Islet precursor cell (in vitro differentiated cells): Measurements from ENCODE around the gene ATP10A.
"Not testable (repeated sequence)": the region's sequence is repeated elsewhere in the genome, so short reads cannot be mapped to it uniquely, and the experiment has no call there.

ENCODE experiments used
- DNase-seq: peaks from one replicate; pipeline ENCODE4 v3.0.0-alpha.2; 2018

Gene ATP10A

DNA sequence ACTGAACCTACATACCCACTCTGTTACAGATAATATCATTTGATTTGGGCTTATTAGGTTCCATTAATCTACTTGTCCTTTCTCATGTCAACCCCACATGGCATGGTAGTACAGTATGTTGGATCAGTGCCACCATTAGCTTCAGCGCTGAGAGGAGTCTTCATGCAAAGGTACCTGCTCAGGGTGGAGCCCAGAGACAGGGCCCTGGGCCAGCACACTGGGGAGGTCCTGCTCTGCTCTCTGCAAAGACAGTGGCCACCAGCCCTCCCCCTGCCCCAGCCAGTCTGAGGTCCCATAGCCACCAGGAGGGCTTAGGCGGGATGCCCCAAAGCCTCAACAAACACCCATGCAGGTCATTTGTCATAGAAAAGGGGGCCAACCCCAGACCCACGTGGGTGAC is 71.0 kb downstream of the ATP10A start:
- peak; percentile 17 for DNase-seq

DNA sequence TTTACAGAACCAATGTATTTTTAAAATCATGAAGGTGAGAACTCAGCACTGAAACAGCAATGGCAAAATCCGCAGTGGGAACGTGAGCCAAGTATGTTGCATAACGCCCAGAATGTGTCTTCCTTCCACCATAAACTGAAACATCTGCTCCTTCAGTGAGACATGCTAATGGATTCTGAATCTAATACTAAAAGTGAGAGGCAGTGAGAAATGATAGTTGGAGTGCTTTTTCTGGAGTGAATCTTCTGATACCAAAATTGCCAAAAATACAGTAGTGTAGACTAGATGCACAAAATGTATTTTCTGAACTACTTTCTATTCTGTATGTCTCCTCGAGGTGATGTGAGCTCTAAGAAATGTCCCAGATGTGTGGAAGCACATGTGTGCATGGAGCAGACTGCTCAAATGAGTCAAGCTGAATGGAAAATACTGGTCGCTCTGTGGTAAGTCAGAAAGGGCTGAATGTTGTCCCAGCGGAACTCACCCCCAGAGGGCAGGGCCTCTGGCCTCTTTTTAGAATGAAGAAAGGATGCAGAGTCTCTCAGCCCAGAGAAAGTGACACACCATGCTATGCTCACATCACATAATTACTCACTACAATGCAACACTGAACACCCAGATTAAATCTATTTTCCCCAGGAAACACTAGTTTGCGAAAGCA is 73.0 kb downstream of the ATP10A start:
- DNase-seq: no peak

DNA sequence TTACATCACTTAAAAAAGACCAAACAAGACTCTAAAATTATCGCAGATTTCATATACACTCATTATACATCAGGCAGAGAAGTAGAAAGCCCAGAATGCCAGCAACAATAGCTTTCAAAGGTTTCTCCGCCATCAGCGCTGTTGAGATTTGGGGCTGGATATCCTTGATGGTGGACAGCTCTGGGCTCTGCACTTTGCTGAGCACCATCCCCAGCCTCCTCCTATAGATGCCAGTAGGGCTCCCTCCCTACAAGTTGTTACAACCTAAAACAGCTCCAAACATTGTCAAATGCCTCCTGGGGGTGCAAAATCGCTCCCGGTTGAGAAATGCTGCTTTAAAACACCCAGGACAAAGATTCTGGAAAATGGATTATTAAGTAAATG is 73.5 kb downstream of the ATP10A start:
- no peak for DNase-seq

DNA sequence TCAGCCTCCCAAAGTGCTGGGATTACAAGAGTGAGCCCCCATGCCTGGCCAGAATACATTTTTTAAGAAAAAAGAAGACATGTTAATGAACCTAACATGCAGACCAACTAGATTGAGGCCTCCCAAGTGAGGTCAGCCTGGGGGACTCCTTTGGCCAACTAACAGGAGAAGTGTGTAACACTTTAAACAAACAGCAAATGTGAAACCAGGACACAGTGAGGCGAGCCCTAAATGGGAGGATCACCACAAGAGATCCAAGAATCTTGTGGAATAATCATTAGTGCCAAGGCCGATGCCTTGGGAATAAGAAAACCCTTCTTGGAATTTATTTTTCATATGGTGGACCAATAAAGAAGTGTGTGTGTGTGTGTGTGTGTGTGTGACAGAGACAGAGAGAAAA is 73.9 kb downstream of the ATP10A start:
- no peak for DNase-seq

DNA sequence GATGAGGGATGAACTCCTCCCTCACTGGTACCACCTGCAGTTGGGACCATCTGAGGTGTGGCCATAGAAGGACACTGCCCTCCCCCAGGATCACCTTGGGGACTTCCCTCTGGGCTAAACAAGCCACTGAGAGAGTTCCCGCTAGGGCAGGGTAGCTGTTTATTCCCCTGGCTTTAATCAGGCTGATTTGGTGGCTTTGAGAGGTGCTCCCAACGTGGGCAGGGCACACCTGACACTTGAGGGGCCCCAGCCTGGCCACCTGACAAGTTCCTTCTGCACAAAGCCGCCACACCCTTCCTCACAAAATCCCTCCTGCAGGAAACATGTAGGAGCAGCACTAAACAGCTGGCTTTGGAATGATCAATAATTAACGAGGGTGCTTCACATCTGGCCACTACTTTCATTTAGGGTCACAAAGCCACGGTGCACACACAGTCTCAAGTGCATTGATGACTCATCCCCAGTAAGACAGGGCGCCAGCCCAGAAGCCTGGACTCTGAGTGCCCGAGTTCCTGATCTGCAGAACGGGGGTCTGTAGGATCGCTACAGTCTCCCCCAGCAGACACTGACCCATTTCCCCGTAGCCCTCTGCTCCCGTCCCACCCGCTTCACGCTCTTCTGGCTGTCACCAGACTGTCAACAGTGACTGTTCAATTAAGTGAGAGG is 75.1 kb downstream of the ATP10A start:
- DNase-seq: no peak

DNA sequence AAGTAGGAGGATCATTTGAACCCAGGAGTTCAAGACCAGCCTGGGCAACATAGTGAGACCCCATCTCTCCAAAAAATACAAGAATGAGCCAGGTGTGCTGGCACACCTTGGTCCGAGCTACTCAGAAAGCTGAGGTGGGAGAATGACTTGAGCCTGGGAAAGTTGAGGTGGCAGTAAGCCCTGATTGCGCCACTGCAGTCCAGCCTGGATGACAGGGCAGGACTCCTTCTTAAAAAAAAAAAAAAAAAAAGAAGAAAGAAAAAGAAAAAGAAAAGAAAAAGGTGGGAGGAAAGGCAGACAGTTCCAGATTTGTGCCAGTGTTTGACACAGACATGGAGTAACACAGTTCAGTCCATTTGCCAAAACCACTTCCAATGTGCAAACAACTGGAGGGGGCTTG is 75.7 kb downstream of the ATP10A start:
- DNase-seq: no peak

DNA sequence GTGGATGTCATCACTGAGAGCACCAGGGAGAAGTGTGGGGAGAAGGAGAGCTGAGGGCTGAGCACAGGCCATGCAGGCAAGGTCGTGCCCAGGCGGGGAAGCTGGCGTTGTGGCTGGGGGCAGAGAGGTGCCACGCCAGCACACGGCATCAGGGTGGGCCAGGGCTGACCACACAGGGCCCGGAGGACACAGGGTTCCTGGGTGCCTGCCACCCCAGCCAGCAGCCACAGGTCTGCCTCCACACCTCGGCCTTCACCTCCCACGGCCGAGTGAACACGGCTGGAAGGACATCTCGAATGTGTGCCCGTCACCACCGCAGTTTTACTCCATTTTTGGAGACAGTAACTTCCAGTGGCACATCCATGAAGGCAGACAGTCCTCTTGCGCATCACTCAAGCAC is 77.1 kb downstream of the ATP10A start:
- no peak for DNase-seq

DNA sequence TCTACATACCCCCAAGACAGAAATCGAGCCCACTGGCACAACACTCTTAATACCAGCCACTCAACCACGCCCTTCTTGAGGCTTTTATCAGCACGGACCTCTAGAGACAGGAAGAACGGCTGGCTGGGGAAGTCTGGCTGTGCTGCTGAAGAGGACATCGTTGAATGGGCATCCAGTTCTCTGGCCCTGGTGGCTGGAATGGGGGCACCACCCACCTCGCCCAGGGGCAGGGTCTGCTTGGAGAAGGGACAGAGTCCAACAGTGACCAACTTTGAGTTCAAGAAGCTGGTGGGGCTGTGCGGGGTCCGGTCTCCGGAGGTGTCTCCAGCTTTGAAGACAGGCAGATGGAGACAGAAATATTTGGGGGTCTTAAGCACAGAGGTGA is 77.5 kb downstream of the ATP10A start:
- DNase-seq: no peak

DNA sequence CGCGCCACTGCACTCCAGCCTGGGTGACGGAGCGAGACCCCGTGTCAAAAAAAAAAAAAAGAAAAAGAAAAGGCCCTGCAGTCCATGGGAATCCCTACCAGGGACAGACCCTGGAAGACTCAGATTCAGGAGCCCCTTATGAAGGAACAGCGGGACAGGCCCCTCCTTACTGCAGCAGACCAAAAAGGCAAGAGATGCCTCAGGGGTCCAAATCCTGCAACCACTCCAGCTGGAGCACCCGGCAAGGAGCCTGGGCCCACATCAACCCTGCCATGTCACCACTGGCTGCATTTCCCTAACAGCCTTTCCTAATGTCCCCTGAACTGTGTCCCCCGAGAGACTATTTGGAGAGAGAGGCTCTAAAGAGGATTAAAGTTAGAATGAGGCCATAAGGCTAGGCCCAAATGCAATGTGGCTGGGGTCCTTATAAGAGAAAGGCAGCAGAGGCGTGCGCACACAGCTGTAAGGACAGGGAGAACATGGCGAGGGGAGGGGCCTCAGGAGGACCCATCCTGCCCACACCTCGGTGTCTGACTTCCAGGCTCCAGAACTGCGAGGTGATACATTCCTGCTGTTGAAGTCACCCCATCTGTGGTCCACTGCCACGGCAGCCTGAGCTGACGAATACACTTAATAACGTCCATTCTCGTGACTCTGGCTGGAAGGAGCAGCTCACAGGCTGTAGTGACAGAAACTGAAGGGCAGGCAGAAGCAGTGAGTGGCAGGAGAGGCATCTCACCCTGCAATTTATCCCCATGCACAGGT is 78.1 kb downstream of the ATP10A start:
- DNase-seq: peak; percentile 72

DNA sequence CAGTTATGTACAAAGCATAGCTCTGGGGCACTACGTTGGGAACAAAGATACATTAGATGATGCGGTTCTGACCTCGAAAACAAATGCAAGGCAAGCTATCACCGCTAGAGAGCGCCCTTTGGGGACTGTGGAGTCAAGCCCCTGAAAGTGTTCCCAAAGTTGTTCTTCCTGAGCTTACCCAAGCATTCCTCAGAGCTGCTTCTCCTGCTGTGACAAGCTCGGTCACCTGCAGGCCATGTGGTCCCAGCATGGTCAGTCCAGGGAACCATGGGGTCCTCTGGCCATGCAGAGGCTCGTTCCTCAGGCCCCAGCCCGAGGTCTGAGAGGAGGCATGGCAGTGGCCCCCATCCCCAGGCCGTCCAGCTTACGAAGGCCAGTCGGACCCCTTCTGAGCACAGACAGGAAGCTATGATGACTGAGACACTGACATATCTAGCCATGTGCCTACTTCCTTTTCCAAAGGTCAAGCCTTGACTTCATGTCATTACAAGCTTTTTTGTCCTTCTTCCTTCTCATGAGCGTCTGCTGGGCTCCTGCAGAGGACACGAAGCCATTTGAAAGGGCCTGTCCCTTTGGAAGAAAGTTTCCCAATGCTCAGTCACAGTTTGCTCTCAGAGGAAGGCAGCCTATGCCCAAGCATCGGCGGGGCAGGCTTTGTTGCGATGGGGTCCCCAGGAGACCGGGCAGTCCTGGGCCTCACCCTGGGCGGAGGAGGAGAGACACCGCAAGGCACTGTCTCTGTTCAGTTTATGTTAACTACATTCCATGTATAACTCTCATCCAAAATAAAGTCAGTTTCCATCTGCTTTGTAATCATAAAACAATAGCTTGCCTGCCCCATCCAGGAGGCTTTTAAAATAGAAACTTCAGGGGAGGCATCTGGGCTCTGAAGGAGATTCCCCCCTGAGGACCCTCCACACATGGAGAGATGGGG is 79.3 kb downstream of the ATP10A start:
- DNase-seq: peak; percentile 74

DNA sequence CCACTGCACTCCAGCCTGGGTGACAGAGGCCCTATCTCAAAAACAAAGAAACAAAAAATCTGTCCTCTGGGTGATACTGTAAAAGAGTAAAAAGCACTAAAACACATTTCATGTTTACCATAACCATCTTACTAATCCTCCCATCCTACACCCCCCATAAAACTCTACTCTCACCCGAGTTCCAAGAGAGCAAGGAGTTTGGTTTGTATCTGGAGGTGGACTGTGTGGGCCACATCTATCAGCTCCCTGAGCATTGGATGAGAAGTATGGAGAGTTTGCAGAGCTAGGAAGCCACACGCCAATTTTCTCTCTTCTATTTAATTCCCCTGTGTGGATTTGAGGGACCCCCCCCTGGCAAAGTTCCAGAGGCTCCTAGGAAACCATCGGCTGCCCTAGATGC is 80.0 kb downstream of the ATP10A start:
- no peak for DNase-seq

DNA sequence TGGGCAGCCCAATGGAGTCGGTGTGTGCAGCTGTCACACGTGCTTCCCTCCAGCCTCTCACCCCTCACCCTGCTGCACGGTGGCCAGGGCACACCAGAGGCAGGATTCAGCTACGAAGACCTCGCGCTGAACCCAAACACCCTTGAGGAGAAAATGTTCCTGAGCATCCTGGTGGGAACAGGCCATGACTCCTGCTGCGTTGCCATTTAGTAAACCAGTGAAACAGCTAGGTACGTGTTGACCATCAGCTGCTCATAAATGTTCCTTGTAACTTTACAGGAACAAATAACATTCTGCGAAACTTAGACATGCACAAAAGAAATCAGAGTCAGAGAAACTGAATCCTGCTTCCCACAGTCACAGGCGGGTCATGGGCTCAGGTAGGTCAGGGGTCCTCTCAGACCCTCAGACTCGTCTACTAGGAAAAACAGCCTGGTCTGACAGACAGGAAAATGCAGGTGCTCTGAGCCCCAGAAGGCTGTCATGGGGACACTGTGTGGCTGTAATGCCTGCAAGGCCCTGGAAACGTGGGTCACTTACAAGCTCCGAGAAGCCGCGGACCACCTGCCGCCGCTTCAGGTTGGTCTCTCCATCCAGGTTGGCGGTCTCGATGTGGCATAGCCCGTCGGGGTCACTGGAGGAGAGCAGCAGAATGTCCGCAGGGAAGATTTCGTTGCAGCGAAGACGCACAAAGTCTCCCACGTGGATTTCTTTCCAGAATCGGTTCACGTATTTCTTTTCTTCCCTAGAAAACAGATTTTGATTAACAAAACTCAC is 82.5 kb downstream of the ATP10A start:
- DNase-seq: no peak

DNA sequence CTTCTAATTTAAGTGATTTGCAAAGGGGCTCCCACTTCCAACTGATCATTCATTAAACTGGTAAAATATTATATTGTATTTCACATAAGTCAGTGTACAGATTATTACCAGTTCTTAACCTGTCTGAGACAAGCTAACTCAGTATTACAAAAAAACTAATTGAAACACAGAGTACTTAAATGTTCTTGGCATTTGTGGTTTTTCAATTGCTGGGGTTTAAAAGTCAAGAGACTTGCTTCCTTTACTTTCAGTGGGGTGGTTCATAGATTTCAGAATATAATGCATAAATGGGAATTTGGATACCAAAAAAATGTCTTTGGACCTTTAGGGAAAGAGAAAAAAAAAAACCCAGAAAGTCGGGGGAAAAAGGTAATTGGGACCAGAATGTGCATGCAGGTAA is 85.0 kb downstream of the ATP10A start:
- no peak for DNase-seq

DNA sequence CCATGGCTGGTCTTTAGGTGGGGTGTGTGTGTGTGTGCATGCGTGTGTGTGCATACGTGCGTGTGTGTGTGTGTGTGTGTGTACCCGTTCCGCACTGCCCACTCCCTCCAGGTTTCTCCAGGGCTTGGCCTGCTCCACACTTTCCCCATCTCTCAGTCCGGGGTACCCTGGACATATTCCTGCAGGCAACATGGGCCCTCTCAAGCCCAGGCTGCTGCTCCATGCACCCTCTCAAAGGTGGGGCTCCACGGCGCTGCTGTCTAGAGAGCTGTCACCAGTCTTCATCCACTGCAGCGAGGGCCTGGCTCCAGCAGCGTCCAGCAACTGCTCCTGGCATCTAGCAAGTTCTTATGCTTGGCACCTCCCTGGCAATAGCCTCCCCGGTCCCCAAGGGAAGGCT is 86.1 kb downstream of the ATP10A start:
- DNase-seq: peak; percentile 38

DNA sequence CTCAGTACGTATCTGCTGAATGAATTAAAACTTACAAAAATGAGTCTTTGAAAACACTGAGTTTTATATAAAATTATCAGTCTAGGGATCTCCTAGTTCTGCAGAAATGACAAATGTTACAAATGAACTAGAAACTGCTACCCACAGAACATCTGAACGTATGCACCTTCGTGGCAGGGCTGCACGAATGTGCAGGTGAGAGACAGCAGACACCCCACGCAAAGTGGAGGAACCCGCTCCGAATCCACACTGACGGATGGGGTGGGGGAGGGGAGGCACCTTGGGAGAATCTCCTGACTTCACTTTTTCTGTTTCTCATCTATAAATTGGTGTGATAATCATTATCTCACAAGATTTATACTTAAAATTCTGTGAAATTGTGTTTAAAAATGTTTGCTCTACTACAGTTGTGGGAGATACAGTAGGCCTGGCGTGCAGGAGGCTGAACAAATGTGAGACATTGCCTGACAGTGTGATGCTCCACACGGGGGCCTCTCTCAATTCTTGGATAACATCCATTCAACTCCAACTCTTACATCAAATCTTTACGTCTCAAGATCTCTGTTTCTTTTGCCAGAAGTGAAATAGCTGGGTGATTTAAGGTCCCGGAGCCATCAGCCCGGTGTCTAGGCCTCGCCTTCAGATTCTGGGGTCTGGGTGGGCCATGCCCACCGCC is 86.9 kb downstream of the ATP10A start:
- DNase-seq: no peak

DNA sequence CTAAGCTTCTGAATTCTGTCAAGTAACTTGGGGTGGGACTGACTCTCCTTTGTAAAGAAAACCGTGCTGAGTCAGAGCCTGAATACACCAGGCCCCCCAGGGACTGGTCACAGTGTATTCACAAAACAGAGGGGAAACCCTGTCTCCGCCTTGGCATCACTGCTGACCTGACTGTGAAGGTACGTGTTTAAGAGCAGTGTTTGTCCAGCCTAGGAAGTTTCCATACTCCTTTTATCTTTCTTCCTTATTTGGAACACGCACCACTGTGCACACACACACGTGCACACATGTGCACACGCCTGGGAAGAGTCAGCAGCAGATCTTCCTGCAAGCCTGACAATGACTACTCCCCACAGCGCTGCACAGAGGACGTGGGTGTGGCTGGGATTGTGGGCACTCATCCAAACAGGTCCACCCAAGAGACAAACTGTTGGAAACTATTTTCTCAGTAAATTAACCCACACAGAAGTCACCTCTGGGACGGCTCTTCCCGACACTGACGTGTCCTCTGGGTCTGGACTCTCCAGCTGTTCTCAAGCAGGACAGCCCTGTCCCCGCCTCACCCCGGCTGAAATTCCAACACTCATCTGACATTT is 87.7 kb downstream of the ATP10A start:
- no peak for DNase-seq

DNA sequence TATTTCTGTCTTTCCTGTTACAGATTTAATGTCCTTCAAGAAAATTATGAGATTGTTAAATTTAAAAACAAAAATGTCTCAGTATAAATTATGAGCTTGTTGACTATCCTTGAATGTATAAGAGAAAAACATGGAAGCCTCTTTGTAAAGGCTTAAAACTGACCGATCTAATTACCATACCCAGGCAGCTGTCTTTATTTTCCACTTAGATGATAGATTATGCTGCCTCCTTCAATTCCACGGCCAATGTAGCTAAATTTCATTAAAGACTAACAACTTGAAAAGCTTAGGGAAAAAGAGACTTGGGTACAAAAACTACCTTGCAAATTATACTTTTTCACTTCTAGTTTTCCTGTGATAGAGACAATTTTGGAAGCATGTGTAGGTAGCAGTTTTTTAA is 88.3 kb downstream of the ATP10A start:
- no peak for DNase-seq

DNA sequence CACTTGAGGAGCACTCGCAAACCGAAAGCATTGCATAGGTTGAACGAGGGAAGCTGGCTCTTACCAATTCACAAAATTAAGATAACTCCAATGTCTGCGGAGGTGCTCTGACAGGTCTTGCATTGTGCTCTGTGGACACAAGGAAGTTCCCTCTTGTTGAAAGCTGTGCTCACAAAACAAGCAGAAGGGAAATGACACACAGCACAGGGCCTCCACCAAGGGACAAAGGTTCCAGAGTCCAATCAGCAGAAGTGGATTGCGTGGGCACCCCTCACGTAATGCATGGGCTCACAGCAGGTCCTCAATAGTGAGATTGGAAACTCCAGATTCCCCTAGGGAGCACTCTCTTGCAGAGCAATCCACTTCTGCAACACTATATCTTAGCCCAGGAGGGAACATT is 89.9 kb downstream of the ATP10A start:
- no peak for DNase-seq

DNA sequence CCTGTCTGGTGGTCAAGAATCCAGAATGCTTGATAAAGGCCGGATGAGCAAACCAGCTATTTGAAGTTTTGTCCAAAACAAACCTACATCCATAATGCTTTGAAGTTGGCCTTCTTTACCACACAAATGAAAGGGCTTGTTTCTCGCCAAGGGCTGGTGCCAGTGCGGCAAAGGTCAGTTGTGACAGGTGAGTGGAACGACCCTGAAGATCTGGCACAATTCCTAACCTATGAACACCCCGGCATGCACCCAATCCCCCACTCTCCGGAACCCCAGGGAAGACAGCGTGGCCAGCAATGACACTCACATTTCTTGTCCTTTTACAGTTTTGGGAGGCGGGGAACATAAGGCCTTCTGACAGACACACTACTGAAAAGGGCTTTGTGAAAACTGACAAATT is 90.6 kb downstream of the ATP10A start:
- no peak for DNase-seq

DNA sequence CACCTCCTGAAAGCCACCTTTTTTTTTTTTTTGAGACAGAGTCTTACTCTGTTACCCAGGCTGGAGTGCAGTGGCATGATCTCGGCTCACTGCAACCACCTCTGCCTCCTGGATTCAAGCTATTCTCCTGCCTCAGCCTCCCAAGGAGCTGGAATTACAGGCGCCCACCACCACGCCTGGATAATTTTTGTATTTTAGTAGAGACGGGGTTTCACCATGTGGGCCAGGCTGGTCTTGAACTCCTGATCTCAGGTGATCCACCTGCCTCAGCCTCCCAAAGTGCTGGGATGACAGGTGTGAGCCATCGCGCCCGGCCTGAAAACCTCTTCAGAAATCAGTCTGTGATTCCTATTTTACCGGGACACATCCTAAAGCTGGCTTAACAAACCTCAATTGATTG is 91.4 kb downstream of the ATP10A start:
- not testable (repeated sequence) for DNase-seq

DNA sequence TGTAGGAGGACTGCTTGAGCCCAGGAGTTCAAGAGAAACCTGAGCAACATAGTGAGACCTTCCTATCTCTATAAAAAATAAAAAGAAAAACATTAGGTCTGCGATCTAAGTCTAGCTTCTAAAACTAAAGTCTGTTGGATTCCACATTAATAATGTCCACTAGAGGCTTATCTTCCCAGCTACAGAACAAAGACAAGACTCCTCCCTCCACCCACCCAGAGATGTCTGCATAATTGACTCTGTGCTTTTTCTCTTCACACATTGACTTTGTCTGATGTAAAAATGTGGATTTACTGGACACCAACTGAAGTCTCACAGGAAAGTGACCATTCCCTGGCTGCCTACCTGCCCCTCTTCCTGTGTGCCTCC is 91.8 kb downstream of the ATP10A start:
- DNase-seq: no peak
